GM19468 (cell line): ENCODE data around the gene SLC44A3.
"Not testable (repeated sequence)": the region's sequence is repeated elsewhere in the genome, so short reads cannot be mapped to it uniquely, and the experiment has no call there.

Experiments used
- ATAC-seq: cut with Tn5 transposase; IDR thresholded peaks from one replicate; pipeline ENCODE4 v1.9.1; 2021; ENCODE audit warnings: mild to moderate bottlenecking, moderate library complexity, moderate number of reproducible peaks; ENCODE audit not compliant: unreplicated experiment; ENCODE audit errors: extremely low read depth

Gene SLC44A3

GRCh38 chr1:94832446-94832845 is 12.3 kb downstream of the SLC44A3 start:
- no peak for ATAC-seq

- no peak for ATAC-seq
Measured at GRCh38 chr1:94832931-94833585, 12.9 kb downstream of the SLC44A3 start.

- no peak for ATAC-seq
Measured at GRCh38 chr1:94836891-94837290, 16.7 kb downstream of the SLC44A3 start.

- not testable (repeated sequence) for ATAC-seq
Measured at GRCh38 chr1:94840381-94840780, 20.2 kb downstream of the SLC44A3 start.

- no peak for ATAC-seq
Measured at GRCh38 chr1:94840808-94841207, 20.7 kb downstream of the SLC44A3 start.

- no peak for ATAC-seq
Measured at GRCh38 chr1:94843430-94843829, 23.3 kb downstream of the SLC44A3 start.

GRCh38 chr1:94843846-94844245 is 23.7 kb downstream of the SLC44A3 start:
- no peak for ATAC-seq

- ATAC-seq: no peak
Measured at GRCh38 chr1:94846308-94846707, 26.2 kb downstream of the SLC44A3 start.

- ATAC-seq: no peak
Measured at GRCh38 chr1:94851571-94851970, 31.4 kb downstream of the SLC44A3 start.

GRCh38 chr1:94852788-94853187 is 32.6 kb downstream of the SLC44A3 start:
- no peak for ATAC-seq

GRCh38 chr1:94854458-94855306 is 34.5 kb downstream of the SLC44A3 start:
- ATAC-seq: peak; percentile 92

- ATAC-seq: no peak
Measured at GRCh38 chr1:94855307-94855700, 35.1 kb downstream of the SLC44A3 start.

GRCh38 chr1:94856004-94856403 is 35.8 kb downstream of the SLC44A3 start:
- no peak for ATAC-seq

- ATAC-seq: no peak
Measured at GRCh38 chr1:94856868-94857267, 36.7 kb downstream of the SLC44A3 start.

GRCh38 chr1:94858276-94858675 is 38.1 kb downstream of the SLC44A3 start:
- no peak for ATAC-seq

GRCh38 chr1:94859174-94859573 is 39.0 kb downstream of the SLC44A3 start:
- no peak for ATAC-seq

- ATAC-seq: no peak
Measured at GRCh38 chr1:94862718-94863117, 42.6 kb downstream of the SLC44A3 start.

- no peak for ATAC-seq
Measured at GRCh38 chr1:94863297-94863911, 43.2 kb downstream of the SLC44A3 start.

- no peak for ATAC-seq
Measured at GRCh38 chr1:94863919-94864318, 43.8 kb downstream of the SLC44A3 start.

GRCh38 chr1:94864821-94865220 is 44.7 kb downstream of the SLC44A3 start:
- no peak for ATAC-seq

- no peak for ATAC-seq
Measured at GRCh38 chr1:94865360-94865759, 45.2 kb downstream of the SLC44A3 start.
